Tibial nerve (tissue), 4 donors: ENCODE data around the gene PFN3. TPM values are rescaled to one million over a fixed set of nuclear protein-coding genes. Genes with fewer than 3 reads are reported as not detected.

Experiments used
- DNase-seq, 2 donors: peaks; one replicate each; pipeline ENCODE4 v3.0.0-alpha.2; 2019; ENCODE audit warnings: low spot score in 2 of 2
- H3K27ac ChIP-seq, 4 donors: fragments of 200-600 bp; sonication (generic) in 3 of 4; one replicate each; pipeline ENCODE4 v1.5.1; 2017 to 2019; ENCODE audit warnings: mild to moderate bottlenecking in 1 of 4
- H3K27me3 ChIP-seq, 2 donors: fragments of 200-600 bp; sonication (generic) in 1 of 2; one replicate each; pipeline versions ENCODE4 v1.5.1 to v1.6.0; 2017 to 2019
- H3K36me3 ChIP-seq, 3 donors: fragments of 200-600 bp; sonication (generic); one replicate each; pipeline ENCODE4 v1.5.1; 2018 to 2019
- H3K4me1 ChIP-seq, 4 donors: fragments of 200-600 bp; sonication (generic) in 3 of 4; one replicate each; pipeline ENCODE4 v1.5.1; 2017 to 2019
- H3K4me3 ChIP-seq, 4 donors: fragments of 200-600 bp; sonication (generic) in 3 of 4; one replicate each; pipeline ENCODE4 v1.5.1; 2017 to 2019; ENCODE audit warnings: mild to moderate bottlenecking in 1 of 4, moderate library complexity in 1 of 4
- H3K9me3 ChIP-seq, 4 donors: fragments of 200-600 bp; sonication (generic) in 3 of 4; one replicate each; pipeline ENCODE4 v1.5.1; 2017 to 2019
- CTCF ChIP-seq, 5 experiments: fragments of 200-600 bp in 3 of 5; fragments of 450-650 bp in 2 of 5; sonication (generic) in 3 of 5; IDR thresholded peaks; one replicate each; pipeline ENCODE4 v1.5.1; 2016 to 2019; ENCODE audit warnings: antibody characterized with exemption in 5 of 5, mild to moderate bottlenecking in 3 of 5, moderate library complexity in 2 of 5
- EP300 ChIP-seq, 2 donors: sonication (generic); formaldehyde crosslinking; IDR thresholded peaks; one replicate each; pipeline ENCODE4 v1.6.1; 2017; ENCODE audit warnings: antibody characterized with exemption in 2 of 2, mild to moderate bottlenecking in 1 of 2
- POLR2A ChIP-seq, 2 donors: fragments of 450-650 bp; IDR thresholded peaks; one replicate each; pipeline ENCODE4 v1.6.1; 2017; ENCODE audit warnings: antibody characterized with exemption in 2 of 2, mild to moderate bottlenecking in 2 of 2, moderate library complexity in 2 of 2
- WGBS, 2 donors: methylation state at CpG; one replicate each; pipeline ENCODE4 v1.1.5; 2018; 5-methylcytosine and 5-hydroxymethylcytosine counted together
- total RNA-seq, 4 donors: library from RNA; depleted of rRNA; stranded (reverse); fragments of >200 nt; gene quantifications; one replicate each; pipeline ENCODE4 v1.1.0, GENCODE V29; 2016

The PFN3 gene
- total RNA-seq, 4 donors from 2014 or later: not detected

- Histone ChIP-seq H3K27ac (no peak within 1 kb of the TSS), H3K4me3 (no peak within 1 kb of the TSS), H3K9me3 (no peaks in the 10 kb centered on the region), H3K4me1 (peaks cover 0 to 2% (median 0%) of the 10 kb centered on the region in 4 donors), H3K36me3 (no peaks in the 10 kb centered on the region), H3K27me3 (peaks cover 0 to 33% of the 10 kb centered on the region in 2 donors)
- no peak for DNase-seq
- TF ChIP-seq CTCF (IDR thresholded peaks at IDR 0.05) (no peak), POLR2A (IDR thresholded peaks at IDR 0.05) (no peak), EP300 (IDR thresholded peaks at IDR 0.05) (no peak)
- WGBS, 2 donors: 45 to 51% methylated on average over 4 of the region's 4 CpGs
These were observed 16.3 kb downstream of the PFN3 start, which contains the start of gene SLC34A1 for GRCh38 chr5:177384134-177384533. Gene SLC34A1 (plus strand): TSS chr5:177384434. CDS start chr5:177385742, 1,308 bp downstream.

- 86 to 89% methylated on average over 9 of the region's 9 CpGs for WGBS, 2 donors
- Histone ChIP-seq H3K4me1 (no peaks in the 10 kb centered on the region), H3K27ac (no peak overlapping the region), H3K27me3 (peaks cover 0 to 29% of the 10 kb centered on the region in 2 donors), H3K4me3 (no peak overlapping the region), H3K36me3 (no peaks in the 10 kb centered on the region), H3K9me3 (no peaks in the 10 kb centered on the region)
- TF ChIP-seq CTCF (IDR thresholded peaks at IDR 0.05) (no peak), POLR2A (IDR thresholded peaks at IDR 0.05) (no peak), EP300 (IDR thresholded peaks at IDR 0.05) (no peak)
- DNase-seq: no peak
These were observed 17.3 kb downstream of the PFN3 start for GRCh38 chr5:177383181-177383580.

- no peak for TF ChIP-seq CTCF (IDR thresholded peaks at IDR 0.05)
- no peak for TF ChIP-seq POLR2A (IDR thresholded peaks at IDR 0.05)
- TF ChIP-seq EP300 (IDR thresholded peaks at IDR 0.05): no peak
- no peaks in the 10 kb centered on the region for H3K4me1 ChIP-seq
- H3K4me3 ChIP-seq: no peak overlapping the region
- H3K27ac ChIP-seq: no peak overlapping the region
- peaks cover 0 to 29% of the 10 kb centered on the region in 2 donors for H3K27me3 ChIP-seq
- 34 to 44% methylated on average over 11 of the region's 11 CpGs for WGBS, 2 donors
- no peaks in the 10 kb centered on the region for H3K9me3 ChIP-seq
- no peaks in the 10 kb centered on the region for H3K36me3 ChIP-seq
- DNase-seq: no peak
These were observed 17.9 kb downstream of the PFN3 start for GRCh38 chr5:177382423-177383029.

- no peak for DNase-seq
- H3K4me3 ChIP-seq: no peak overlapping the region
- no peaks in the 10 kb centered on the region for H3K9me3 ChIP-seq
- H3K36me3 ChIP-seq: no peaks in the 10 kb centered on the region
- H3K4me1 ChIP-seq: no peaks in the 10 kb centered on the region
- WGBS, 2 donors: 91 to 94% methylated on average over 6 of the region's 6 CpGs
- H3K27me3 ChIP-seq: peaks cover 0 to 29% of the 10 kb centered on the region in 2 donors
- TF ChIP-seq POLR2A (IDR thresholded peaks at IDR 0.05): no peak
- no peak for TF ChIP-seq CTCF (IDR thresholded peaks at IDR 0.05)
- TF ChIP-seq EP300 (IDR thresholded peaks at IDR 0.05): no peak
- no peak overlapping the region for H3K27ac ChIP-seq
These were observed 19.7 kb downstream of the PFN3 start for GRCh38 chr5:177380805-177381126.

GRCh38 chr5:177378884-177379883, 21.3 kb downstream of the PFN3 start:
- no peak for TF ChIP-seq EP300 (IDR thresholded peaks at IDR 0.05)
- no peak for TF ChIP-seq POLR2A (IDR thresholded peaks at IDR 0.05)
- TF ChIP-seq CTCF (IDR thresholded peaks at IDR 0.05): no peak
- no peak overlapping the region for H3K4me3 ChIP-seq
- H3K27me3 ChIP-seq: peaks cover 0 to 16% of the 10 kb centered on the region in 2 donors
- H3K36me3 ChIP-seq: no peaks in the 10 kb centered on the region
- no peaks in the 10 kb centered on the region for H3K4me1 ChIP-seq
- DNase-seq: no peak
- no peaks in the 10 kb centered on the region for H3K9me3 ChIP-seq
- no peak overlapping the region for H3K27ac ChIP-seq
- WGBS, 2 donors: 76 to 78% methylated on average over 15 of the region's 15 CpGs
